Ascending aorta (tissue), 2 donors: ENCODE data around the gene ATP5F1D. TPM values are rescaled to one million over a fixed set of nuclear protein-coding genes. Genes with fewer than 3 reads are reported as not detected.

Experiments
- DNase-seq, 2 donors: peaks; one replicate each; pipeline ENCODE4 v3.0.0-alpha.2; 2019; ENCODE audit warnings: low spot score in 2 of 2
- H3K27ac ChIP-seq, 2 donors: fragments of 200-600 bp; sonication (generic); one replicate each; pipeline ENCODE4 v1.5.1; 2016 to 2017; ENCODE audit warnings: mild to moderate bottlenecking in 1 of 2
- H3K27me3 ChIP-seq: fragments of 200-600 bp; sonication (generic); one replicate; pipeline ENCODE4 v1.5.1; 2017
- H3K36me3 ChIP-seq, 2 donors: fragments of 200-600 bp; sonication (generic); one replicate each; pipeline ENCODE4 v1.5.1; 2016
- H3K4me1 ChIP-seq, 2 donors: fragments of 200-600 bp; sonication (generic); one replicate each; pipeline ENCODE4 v1.5.1; 2016 to 2017; ENCODE audit warnings: mild to moderate bottlenecking in 1 of 2
- H3K4me3 ChIP-seq, 2 donors: fragments of 200-600 bp; sonication (generic); one replicate each; pipeline ENCODE4 v1.5.1; 2016 to 2017; ENCODE audit warnings: mild to moderate bottlenecking in 1 of 2
- H3K9me3 ChIP-seq, 2 donors: fragments of 200-600 bp; sonication (generic); one replicate each; pipeline ENCODE4 v1.5.1; 2016
- intact Hi-C: fragments of 100-400 bp; cut with DNase I; formaldehyde crosslinking; loops from one replicate; pipeline ENCODE4 v1.15.1; 2023
- total RNA-seq: library from RNA; depleted of rRNA; stranded (reverse); fragments of >200 nt; gene quantifications from one replicate; pipeline ENCODE4 v1.1.0, GENCODE V29; 2016
- TF ChIP-seq, protein P1 (sequence below), 3 experiments: fragments of 200-600 bp in 2 of 3; fragments of 450-650 bp in 1 of 3; sonication (generic) in 2 of 3; IDR thresholded peaks; one replicate each; pipeline ENCODE4 v1.5.1; 2016 to 2019; ENCODE audit warnings: antibody characterized with exemption in 3 of 3, mild to moderate bottlenecking in 1 of 3, moderate library complexity in 1 of 3

ATP5F1D gene
- total RNA-seq, 1 donor from 2014 or later, result 232 TPM

DNA sequence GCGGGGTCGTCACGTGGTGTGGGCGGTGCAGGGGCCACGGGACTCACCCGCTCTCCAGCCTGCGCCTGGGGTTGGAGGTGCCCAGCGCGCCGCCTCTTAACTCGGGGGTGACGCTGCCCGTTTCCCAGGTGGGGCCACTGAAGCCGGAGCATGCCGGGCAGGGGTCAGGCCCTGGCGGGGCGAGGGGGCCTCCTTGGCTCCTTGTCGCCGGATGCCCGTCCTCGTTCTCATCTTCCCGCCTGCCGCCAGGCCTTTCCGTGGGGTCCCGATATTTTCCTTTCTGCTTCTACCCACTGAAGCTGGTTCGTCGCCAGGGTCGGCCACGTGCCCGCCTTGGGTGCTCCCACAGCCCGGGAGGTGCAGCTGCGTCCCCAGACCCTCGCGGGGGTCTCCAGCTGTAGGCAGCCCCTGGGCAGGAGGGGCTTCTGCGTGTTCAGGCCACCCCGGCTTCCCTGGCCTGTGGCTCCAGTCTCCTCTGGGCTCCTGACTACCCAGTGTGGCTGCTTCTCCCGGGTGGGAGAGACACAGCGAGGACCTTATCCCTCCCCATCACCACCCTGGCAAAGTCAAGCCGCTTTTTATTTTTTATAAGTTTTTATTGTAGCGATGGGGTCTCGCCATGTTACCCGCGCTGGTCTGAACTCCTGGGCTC is 34.6 kb downstream of the ATP5F1D start:
- no peaks in the 10 kb centered on the region for H3K9me3 ChIP-seq
- peak overlapping the region; percentile 79 to 86 for H3K4me3 ChIP-seq
- no peak for DNase-seq
- no peaks in the 10 kb centered on the region for H3K27me3 ChIP-seq
- H3K36me3 ChIP-seq, result peaks cover 44 to 56% of the 10 kb centered on the region in 2 donors
- H3K27ac ChIP-seq, result peak overlapping the region; percentile 94 to 99
- peaks cover 25 to 44% of the 10 kb centered on the region in 2 donors for H3K4me1 ChIP-seq
- intact Hi-C loops, result loop anchor here (1.0 to 5.0 kb wide), 2 partner anchors 78 to 216 kb away; partner anchors contain the start of genes PCSK4 and REEP6
- TF ChIP-seq, protein P1, sequence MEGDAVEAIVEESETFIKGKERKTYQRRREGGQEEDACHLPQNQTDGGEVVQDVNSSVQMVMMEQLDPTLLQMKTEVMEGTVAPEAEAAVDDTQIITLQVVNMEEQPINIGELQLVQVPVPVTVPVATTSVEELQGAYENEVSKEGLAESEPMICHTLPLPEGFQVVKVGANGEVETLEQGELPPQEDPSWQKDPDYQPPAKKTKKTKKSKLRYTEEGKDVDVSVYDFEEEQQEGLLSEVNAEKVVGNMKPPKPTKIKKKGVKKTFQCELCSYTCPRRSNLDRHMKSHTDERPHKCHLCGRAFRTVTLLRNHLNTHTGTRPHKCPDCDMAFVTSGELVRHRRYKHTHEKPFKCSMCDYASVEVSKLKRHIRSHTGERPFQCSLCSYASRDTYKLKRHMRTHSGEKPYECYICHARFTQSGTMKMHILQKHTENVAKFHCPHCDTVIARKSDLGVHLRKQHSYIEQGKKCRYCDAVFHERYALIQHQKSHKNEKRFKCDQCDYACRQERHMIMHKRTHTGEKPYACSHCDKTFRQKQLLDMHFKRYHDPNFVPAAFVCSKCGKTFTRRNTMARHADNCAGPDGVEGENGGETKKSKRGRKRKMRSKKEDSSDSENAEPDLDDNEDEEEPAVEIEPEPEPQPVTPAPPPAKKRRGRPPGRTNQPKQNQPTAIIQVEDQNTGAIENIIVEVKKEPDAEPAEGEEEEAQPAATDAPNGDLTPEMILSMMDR (IDR thresholded peaks at IDR 0.05), result no peak

DNA sequence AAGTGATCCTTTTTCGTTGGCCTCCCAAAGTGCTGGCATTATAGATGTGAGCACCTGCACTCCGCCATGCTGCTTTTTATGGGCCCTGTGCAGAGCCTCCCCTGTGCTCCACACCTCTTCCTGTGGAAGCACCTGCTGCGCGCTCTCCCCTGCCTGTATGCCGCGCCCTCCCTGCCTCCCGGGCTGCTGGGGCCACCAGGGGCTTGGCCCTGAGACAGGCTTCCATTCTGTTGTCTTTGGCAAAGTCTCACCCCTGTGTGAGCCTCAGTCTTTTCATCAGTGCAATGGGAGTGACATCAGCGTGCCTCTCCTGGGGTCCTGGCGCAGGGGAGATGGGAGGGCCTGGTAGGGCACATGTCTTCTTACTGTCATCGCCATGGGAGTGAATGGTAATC is 35.1 kb downstream of the ATP5F1D start:
- Histone ChIP-seq H3K9me3 (no peaks in the 10 kb centered on the region), H3K27ac (peak overlapping the region; percentile 94 to 99), H3K27me3 (no peaks in the 10 kb centered on the region), H3K4me3 (peak overlapping the region; percentile 79 to 86), H3K36me3 (peaks cover 39 to 50% of the 10 kb centered on the region in 2 donors), H3K4me1 (peaks cover 20 to 39% of the 10 kb centered on the region in 2 donors)
- TF ChIP-seq, protein P1 (IDR thresholded peaks at IDR 0.05), result no peak
- intact Hi-C loops, result loop anchor here (1.0 to 5.0 kb wide), 2 partner anchors 78 to 216 kb away; partner anchors contain the start of genes PCSK4 and REEP6
- DNase-seq, result no peak

DNA sequence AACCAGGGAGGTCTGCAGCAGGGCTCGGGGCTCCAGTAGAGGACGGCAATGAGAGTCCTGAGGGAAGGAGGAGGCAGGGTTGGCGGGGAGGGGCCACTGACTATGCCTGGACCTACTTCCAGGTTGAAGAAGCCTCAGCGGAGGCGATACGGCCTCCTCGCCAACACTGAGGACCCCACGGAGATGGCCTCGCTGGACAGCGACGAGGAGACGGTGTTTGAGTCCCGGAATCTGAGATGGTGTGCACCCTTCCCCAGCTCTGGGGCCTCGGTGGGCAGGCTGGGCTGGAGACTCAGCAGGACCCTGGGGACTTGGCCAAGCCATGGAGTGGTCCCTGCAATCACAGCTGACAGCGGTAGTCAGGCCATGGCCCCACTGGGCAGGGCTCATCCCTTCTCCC is 35.5 kb downstream of the ATP5F1D start:
- TF ChIP-seq, protein P1 (IDR thresholded peaks at IDR 0.05), result no peak
- H3K27me3 ChIP-seq, result no peaks in the 10 kb centered on the region
- no peak for DNase-seq
- peaks cover 16 to 35% of the 10 kb centered on the region in 2 donors for H3K4me1 ChIP-seq
- no peaks in the 10 kb centered on the region for H3K9me3 ChIP-seq
- peaks cover 35 to 46% of the 10 kb centered on the region in 2 donors for H3K36me3 ChIP-seq
- H3K4me3 ChIP-seq, result no peak overlapping the region
- intact Hi-C loops, result loop anchor here (5.0 kb wide), 1 partner anchor 215 kb away; the partner anchor contains the start of genes PCSK4 and REEP6
- no peak overlapping the region for H3K27ac ChIP-seq

DNA sequence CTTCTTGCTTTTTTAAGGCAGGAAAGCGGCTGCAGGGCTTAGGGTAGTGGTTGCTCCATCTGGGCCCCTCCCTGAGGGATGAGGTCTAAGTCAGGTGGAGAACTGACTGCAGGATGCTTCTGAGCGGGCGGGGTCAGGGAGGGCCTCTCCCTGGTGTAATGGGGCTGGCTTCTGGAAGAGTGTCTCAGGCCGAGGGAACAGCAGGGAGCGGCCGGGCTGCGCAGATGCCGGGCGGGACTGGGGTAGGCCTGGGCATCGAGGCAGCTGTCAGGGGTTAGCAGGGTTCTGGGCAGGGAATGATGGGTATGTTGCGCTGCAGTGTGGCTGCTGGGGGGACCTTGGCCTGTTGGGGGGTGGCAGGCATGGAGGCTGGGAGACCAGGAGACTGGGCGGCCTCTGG is 36.5 kb downstream of the ATP5F1D start:
- no peak overlapping the region for H3K27ac ChIP-seq
- TF ChIP-seq, protein P1 (IDR thresholded peaks at IDR 0.05), result no peak
- intact Hi-C loops, result loop anchor here (2.0 to 5.0 kb wide), 2 partner anchors 131 to 214 kb away; partner anchors contain the start of genes PCSK4 and REEP6
- H3K4me1 ChIP-seq, result peaks cover 11 to 26% of the 10 kb centered on the region in 2 donors
- no peak overlapping the region for H3K4me3 ChIP-seq
- no peaks in the 10 kb centered on the region for H3K9me3 ChIP-seq
- H3K27me3 ChIP-seq, result no peaks in the 10 kb centered on the region
- no peak for DNase-seq
- peaks cover 25 to 36% of the 10 kb centered on the region in 2 donors for H3K36me3 ChIP-seq

DNA sequence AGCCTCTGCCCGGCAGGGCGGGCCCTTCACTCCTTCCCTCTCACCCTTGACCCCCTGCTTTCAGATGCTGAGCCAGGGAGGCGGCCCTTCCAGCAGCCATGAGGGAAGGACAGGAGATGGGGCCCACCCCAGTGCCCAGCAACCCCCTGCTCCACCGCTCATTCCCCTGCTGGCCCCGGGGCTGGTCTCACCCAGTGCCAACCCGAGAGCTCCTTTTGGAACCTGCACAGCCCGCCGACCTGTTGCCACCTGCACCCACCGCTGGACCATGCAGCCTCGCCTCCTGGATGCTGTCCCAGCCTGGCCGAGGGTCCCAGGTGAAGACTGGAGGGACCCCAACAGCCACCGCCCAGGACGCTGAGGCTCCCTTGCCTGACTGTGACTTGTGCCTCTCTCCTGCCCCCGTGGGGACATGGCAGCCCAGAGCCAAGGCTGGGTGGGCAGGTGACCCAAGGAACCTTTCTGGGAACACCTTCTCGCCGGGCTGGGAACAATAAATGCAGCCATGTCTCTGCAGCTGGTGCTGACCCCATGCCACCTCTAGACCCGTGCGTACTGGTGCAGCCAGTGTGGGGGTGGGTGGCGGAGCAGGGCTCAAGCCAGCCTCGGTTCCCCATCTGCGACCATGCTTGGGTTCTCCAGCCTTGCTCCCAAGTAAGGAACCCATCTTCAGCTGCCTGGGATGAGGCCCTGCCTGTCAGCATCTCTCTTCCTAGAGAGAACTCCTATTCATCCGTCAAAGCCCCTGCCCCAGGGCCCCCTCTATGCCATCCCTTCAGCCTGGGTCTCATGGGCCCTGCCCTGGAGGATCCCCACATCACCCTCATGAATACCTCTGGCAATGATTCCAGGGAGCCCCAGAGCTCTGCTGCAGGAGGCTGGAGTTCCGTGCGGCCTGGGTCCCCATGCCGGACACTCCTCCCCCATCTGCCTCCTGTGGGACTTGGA is 37.4 kb downstream of the ATP5F1D start:
- Histone ChIP-seq H3K9me3 (no peaks in the 10 kb centered on the region), H3K27me3 (peaks cover 5% of the 10 kb centered on the region), H3K27ac (no peak overlapping the region), H3K4me3 (no peak overlapping the region), H3K4me1 (peaks cover 11 to 19% of the 10 kb centered on the region in 2 donors), H3K36me3 (peaks cover 16 to 27% of the 10 kb centered on the region in 2 donors)
- TF ChIP-seq, protein P1 (IDR thresholded peaks at IDR 0.05), result no peak
- intact Hi-C loops, result loop anchor here (2.0 to 5.0 kb wide), 2 partner anchors 130 to 213 kb away; partner anchors contain the start of genes PCSK4 and REEP6
- DNase-seq, result no peak
